Measurements from ENCODE around the gene FAF1.

The FAF1 gene

GRCh38 chr1:50422946-50423669, 537.0 kb downstream of the FAF1 start, which contains the start of gene DMRTA2:
Gene DMRTA2 (minus strand): TSS chr1:50423443. CDS start chr1:50421536, 1,907 bp downstream.
- no peak for FAIRE-seq

- no peak for FAIRE-seq
These were observed 537.5 kb downstream of the FAF1 start for GRCh38 chr1:50422675-50422945.

DNA sequence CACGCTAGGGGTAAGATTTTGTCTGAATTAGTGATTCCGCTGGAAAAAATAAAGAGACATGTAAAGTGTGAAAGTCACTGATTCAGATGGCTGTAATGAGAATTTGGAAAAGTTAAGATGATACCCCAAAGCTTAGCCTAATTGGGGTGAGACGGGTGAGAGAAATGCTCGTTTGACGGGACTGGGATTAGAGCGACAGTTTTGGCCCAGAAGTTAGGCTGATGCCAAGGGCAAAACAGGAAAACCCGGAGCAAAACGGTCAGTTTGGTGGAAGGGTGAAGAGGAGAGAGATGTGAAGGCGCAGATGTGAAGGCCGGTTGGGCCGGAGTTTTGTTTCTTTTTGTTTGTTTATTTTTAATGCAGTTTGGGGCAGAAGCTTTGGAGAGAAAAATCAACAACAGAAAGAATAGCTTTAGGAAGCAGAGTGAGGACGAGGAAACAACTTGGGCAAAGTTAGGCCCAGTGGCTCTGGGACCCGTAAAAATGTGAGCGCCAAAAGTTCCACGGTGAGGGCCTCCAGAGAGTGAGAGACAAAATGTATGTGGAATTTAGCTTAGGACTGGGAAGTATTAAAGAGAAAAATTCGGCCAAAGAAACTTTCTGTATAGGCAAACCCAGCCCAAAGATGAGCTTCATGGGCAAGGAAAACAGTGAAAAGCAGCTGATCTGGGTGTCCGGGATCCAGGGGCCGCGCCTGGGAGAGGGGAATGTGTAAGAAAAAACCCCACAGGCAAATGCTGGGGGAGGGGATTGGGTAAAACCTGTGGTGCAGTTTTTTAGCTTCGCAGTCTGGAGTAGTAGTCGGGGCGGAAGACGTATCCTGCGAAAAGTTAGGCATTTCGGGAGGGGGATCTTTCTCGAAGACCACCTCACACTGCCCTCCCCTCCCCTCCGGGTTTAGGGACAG, 538.0 kb downstream of the FAF1 start:
- no peak for FAIRE-seq

DNA sequence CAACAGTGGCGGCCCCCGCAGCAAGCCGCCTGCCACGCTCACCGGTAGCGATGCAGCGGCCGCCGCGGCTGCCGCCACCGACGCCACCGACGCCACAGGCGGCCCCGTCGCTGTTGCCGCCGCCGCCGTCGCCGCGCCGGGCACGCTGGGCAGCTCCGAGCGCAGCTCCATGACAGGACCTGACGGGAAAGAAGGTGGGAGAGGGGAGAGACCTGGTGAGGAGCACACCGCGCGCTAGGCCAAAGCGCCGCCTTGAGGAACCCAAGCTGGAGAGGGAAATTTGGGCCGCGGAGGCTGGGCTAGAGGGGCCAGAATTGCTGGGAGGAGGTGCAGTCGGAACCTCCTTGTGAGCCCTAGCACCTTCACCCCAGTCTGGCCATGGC, 538.7 kb downstream of the FAF1 start:
- FAIRE-seq, result no peak

DNA sequence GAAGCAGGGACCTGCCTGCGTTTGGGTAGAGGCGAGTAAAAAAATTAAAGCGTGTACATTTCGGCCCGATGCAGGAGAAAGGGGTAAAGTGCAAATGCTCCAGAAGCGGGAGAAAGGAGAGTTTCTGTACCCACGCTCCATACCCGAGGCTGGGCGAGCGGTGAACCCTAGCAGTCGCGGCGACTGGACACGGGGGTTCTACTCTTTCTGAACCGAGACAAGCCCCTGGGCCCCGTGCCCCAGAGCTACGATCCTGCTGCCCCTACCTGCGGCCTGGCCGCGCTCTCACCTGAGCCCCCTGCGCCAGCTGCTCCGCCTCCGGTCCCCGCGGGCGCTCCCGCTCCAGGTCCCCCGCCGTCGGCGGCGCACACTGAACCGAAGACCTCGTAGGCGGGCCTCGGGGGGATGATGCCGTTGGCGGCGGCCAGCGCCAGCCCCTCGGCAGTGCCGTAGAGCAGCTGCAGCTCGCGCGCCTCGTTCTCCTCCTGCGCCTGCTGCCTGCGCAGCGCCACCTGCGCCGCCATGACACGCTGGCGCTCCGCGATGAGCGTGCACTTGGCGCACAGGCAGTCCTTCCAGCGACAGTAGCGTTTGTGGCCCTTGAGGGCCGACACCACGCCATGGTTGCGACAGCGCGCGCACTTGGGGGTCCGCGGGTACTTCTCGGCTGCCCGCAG, 539.2 kb downstream of the FAF1 start:
- FAIRE-seq, result no peak

- no peak for FAIRE-seq
These were observed 540.0 kb downstream of the FAF1 start for GRCh38 chr1:50419907-50420677.

DNA sequence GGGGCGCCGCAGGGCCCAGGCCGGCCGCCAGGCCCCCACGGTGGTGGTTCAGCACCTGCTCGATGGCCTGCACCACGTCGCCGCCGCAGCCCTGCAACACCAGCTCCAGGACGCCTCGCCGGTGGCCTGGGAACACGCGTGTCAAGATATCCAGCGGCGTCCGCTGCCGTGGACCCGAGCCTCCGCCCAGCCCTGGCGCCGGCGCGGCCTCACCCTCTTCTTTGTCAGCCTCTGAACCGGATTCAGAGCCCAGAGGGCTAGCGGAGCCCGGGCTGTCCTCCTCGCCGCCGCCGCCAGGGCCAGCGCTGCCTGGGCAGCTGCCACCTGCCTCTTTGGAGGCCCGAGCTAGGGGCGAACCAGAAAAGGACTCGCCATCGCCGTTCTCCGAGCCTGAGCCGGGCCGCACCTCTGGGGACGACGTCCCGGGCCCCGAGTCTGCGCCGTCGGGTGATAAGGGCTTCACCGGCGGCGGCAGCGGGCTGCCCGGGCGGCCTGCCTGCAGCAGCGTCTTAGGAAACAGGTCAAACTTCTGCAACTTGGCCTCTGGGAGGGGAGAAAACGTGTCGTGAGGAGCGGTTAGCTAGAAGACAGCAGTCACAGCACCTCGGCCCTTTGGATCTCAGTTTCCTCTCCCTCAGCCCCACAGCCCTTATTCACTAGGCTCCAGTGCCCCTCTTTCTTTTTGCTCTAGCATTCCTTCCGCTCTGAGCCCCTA, 540.7 kb downstream of the FAF1 start:
- no peak for FAIRE-seq

GRCh38 chr1:50418600-50419109, 541.4 kb downstream of the FAF1 start:
- no peak for FAIRE-seq

DNA sequence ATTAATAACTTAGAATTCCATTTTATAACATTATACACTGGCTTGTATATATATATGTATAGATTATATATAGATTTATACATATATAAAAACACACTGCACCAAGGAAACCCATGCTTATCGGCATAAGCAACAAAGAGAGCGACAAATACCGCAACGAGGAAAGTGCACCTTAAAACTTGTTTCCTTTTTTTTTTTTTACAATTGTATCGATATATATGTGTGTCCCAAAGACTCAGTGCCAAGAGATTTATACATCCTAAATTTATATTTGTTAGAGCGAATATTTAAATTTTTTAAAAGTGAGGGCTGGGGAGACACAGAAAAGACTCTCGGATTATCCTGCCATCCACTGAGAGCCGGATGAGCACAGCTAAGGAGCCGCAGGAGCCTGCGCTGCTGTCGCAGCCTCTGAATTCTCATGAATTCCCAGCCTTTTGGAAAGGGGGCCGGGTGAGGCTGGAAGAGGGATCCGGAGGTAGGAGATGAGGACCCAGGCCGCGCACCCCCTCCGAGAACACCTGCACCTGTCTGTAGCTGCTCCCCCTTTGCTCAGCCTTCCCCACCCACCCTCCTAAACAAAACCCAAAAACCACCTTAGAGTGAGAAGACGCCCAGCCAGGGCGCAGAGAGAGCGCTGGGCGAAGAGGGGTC, 542.0 kb downstream of the FAF1 start:
- no peak for FAIRE-seq

GRCh38 chr1:50417507-50417906, 542.6 kb downstream of the FAF1 start:
- FAIRE-seq, result no peak

DNA sequence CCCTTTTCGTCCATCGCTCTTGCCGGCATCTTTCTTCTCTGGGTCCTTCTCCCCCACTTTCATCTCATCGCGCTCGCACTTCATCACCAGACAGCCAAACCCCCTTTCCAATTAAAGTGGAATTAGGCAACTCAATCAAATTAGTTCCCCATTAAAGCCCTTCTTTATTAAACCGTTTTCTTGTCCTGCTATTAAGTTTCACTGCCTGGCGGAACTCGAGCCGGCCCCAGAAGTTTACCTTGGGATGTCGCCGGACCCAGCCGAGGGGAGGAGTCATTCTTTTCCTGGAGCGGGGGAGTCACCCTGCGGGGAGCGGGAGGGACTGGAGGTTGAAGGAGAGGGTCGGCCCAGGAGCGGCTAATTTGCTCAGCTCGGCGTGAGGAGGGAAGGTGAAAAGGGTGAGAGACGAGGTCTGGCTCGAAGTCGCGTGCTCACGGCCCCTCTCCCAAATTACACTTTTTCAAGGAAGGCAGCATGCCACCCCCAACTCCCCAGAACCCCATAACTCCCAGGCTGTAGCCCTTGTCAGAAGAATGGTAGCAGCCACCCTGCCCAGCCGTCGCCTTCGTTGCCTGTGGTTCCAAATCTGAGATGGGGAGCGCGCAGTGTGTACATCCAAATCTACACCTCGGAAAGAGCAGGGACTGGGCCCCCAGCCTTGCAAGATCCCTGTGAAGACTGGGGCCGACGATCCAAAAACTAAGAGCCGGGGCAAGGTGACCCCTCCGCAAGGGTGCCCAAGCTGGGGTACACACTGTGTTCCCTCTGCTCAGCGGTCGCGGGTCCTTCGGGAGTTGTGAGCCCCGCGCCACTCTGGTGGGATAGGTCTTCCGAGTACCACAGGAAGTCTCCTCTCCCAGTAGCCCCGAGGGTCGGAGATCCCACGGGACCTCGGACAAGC, 543.3 kb downstream of the FAF1 start:
- no peak for FAIRE-seq

GRCh38 chr1:50416150-50416527, 543.9 kb downstream of the FAF1 start:
- FAIRE-seq, result no peak

DNA sequence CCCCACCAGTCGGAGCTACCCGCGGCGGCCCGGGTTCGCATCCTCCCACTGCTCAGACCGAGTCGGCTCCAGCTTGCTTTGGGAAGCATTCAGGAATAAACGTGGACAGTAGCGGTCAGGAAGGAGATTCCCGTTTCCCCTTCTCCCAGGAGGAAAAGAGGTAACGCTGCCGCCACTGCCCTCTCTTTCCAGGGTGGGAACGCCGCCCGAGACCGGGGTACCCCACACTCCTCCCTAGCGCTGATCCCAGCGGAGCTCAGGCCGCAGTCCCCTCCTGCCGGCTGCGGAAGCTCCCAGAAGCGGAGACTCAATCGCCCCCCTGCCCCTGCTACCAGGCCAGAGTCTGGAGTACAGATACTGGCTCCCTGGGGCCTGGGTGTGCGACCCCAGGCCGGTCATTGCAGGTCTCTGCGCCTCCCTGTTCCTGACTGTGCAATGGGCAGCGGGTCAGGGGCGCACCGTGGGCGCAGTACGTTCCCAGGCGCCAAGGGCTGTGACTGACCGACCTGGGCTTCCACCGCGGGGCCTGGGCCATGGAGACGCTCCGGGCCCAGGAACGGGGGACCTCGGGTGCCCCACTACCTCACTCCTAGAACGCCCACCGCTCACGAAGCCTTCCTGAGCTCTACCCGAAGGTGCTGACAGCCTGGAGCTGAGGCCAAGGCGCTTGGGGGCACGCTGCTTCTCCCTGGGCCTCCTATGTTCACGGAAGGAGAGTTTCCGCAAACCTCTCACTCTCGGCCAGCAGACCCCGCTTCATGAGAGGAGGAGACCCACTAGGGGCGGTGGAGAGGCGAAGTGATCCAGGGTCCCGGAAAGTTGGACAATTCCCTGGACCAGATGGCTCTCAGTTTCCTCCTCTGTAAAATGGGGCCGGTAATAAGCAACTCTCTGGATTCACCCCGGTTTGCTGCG, 544.6 kb downstream of the FAF1 start:
- no peak for FAIRE-seq

DNA sequence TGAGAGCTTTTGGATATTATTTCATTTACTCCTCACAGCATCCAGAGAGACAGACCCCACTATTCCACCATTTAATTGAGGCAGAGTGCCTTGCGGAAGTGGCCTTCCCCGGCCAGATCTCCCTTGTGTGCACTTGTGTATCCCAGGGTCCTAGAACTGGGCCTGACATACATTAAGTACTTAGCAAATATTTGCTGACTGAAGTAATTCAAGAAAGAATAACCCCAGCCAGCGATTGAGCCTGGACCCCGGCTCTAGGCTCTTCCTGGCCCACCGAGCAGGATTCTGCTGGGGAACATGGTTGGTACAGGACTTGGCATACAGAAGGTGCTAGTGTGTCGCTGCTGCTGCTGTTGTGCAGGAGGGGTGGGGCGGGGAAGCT, 545.2 kb downstream of the FAF1 start:
- FAIRE-seq, result no peak

GRCh38 chr1:50412813-50413476, 547.1 kb downstream of the FAF1 start:
- no peak for FAIRE-seq

GRCh38 chr1:50405814-50406213, 554.3 kb downstream of the FAF1 start:
- no peak for FAIRE-seq

DNA sequence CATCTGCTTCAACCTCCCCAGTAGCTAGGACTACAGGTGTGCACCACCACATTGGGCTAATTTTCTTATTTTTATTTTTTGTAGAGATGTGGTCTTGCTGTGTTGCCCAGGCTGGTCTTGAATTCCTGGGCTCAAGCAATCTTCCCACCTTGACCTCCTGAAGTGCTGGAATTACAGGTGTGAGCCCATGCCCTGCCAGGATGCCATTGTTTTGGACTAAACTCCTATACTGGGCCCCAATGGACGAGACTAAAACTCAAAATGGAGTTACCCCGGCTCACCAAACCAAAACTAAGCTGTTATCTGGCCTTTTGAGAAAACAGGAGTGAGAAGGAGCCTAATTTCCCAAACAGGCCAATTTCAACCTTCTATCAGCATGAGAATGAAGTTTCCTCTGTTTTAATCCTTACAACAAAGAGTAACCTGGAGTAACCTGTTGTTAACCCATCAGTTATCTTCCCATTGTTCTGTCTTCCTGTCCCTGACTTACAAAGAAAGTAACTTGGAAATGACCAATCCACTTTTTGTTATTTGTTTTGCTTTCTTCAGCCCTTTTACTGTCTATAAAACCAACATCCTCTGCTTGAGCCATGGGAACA, 566.4 kb downstream of the FAF1 start:
- FAIRE-seq, result no peak

Data from islet of Langerhans (tissue), 1 donor.